T-helper 2 cell treated with Interferon-gamma antibody and Interleukin-4, amounts not matched to agents 100 ng/mL and 5 ng/mL, for 36 hours (primary cell): ENCODE data around the gene AGBL1. TPM values are rescaled to one million over a fixed set of nuclear protein-coding genes. Genes with fewer than 3 reads are reported as not detected.
"Not testable (repeated sequence)": the region's sequence is repeated elsewhere in the genome, so short reads cannot be mapped to it uniquely, and the experiment has no call there.

Experiments
- intact Hi-C: fragments of 100-400 bp; cut with micrococcal nuclease; formaldehyde crosslinking; loops from one replicate; pipeline ENCODE4 v1.15.1; 2023
- total RNA-seq: library from RNA; stranded (reverse); gene quantifications from 2 replicates; pipeline ENCODE4 v1.2.3, GENCODE V29; 2022

AGBL1 gene
- total RNA-seq, 1 donor from 2014 or later: not detected

- intact Hi-C loops: no loop called here
Observed at GRCh38 chr15:87033056-87033455, 953.4 kb downstream of the AGBL1 start.

GRCh38 chr15:87034886-87035285 is 955.2 kb downstream of the AGBL1 start:
- intact Hi-C loops: no loop called here

DNA sequence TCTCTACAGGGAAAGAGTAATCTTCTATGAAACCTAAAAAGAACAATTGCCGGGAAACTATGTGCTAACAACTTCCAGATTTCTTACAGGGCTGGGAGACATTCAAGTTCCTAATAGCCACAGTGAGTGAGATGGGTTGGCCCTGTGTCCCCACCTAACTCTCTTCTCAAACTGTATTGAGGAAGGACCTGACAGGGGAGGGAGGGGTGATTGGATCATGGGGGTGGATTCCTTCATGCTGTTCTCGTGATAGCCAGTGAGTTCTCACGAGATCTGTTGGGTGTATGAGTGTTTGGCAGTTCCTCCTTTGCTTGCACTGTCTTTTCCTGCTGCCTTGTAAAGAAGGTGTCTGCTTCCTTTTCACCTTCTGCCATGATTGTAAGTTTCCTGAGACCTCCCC is 958.7 kb downstream of the AGBL1 start:
- intact Hi-C loops: no loop called here

DNA sequence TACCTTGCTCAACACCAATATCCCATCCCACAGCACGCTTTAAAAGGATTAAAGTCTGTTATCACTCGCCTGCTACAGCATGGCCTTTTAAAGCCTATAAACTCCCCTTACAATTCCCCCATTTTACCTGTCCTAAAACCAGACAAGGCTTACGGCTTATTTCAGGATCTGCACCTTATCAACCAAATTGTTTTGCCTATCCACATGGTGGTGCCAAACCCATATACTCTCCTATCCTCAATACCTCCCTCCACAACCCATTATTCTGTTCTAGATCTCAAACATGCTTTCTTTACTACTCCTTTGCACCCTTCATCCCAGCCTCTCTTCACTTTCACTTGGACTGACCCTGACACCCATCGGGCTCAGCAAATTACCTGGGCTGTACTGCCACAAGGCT is 962.9 kb downstream of the AGBL1 start:
- intact Hi-C loops: not testable (repeated sequence)

DNA sequence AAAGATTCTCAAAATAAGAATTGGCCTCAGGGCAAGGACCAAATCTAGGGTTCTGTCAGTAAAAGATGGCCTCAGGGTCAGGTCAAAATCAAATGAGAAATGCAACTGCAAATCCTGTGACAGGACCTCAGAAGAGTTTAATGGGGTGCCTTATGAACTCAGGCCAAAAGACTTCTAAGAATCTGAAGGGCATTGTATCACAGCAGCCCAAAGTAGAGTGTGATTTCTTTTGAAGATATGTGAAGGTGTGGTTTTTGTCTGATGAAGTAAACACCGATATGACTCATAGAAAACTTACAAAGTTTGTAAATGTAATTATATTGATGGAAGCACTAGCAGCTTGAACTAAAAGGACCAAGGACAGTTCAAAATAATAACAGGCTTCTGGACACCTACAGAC is 966.1 kb downstream of the AGBL1 start:
- intact Hi-C loops: no loop called here

DNA sequence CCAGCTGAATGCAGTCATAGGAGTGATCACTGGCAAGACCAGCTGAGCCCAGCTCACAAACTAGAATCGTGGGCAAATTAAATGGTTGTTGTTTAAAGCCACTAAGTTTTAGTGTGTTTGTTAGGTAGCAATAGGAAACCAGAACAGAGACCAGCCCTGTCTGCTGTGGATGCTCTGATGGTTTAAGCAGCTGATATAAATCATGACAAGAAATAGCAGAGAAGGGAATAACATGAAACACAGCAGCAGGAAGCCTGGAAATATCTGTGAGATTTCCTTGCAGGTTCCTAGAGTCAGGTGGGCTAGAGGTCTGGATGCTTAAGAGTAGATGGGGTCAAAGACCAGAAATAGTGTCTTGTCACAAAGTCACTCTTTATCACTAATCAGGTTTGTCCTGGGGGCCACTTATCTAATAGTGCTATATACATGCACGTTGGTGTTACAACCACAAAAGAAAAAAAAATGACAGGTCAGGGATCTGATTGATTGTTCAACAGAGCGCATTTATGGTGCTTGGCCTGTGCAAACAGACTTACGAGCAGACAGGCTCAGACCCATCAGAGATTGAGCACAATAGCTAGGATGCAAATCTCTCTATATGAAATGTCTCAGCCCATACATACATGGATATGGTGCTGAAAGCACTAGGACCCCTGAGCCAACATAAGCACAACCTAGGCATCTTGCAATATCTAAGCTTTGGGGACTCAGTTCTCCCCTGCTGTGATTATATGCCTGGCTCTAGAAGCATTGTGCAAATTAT is 967.7 kb downstream of the AGBL1 start:
- intact Hi-C loops: no loop called here
